Uterus (tissue), 4 donors: ENCODE measurements around the gene VAV3. TPM values are rescaled to one million over a fixed set of nuclear protein-coding genes. Genes with fewer than 3 reads are reported as not detected.

Experiments used
- DNase-seq, 2 donors: peaks; one replicate each; pipeline ENCODE4 v3.0.0-alpha.2; 2019 to 2020
- H3K27ac ChIP-seq, 2 donors: fragments of 200-600 bp; sonication (generic); 1 replicate in 1 of 2; 2 replicates in 1 of 2; pipeline ENCODE4 v1.5.1; 2016 to 2018
- H3K27me3 ChIP-seq, 2 donors: fragments of 200-600 bp; sonication (generic); one replicate each; pipeline ENCODE4 v1.5.1; 2018 to 2019; ENCODE audit warnings: control low read depth in 1 of 2
- H3K36me3 ChIP-seq, 2 donors: fragments of 200-600 bp; sonication (generic); one replicate each; pipeline ENCODE4 v1.5.1; 2019; ENCODE audit warnings: control low read depth in 1 of 2
- H3K4me1 ChIP-seq, 2 donors: fragments of 200-600 bp; sonication (generic); one replicate each; pipeline ENCODE4 v1.5.1; 2018 to 2019; ENCODE audit warnings: control low read depth in 1 of 2
- H3K4me3 ChIP-seq, 2 donors: fragments of 200-600 bp; sonication (generic); 1 replicate in 1 of 2; 2 replicates in 1 of 2; pipeline ENCODE4 v1.5.1; 2018 to 2019; ENCODE audit warnings: mild to moderate bottlenecking in 1 of 2
- H3K9me3 ChIP-seq, 2 donors: fragments of 200-600 bp; sonication (generic); one replicate each; pipeline ENCODE4 v1.5.1; 2019; ENCODE audit warnings: control low read depth in 1 of 2
- POLR2A ChIP-seq, 2 donors: fragments of 450-650 bp; IDR thresholded peaks; one replicate each; pipeline ENCODE4 v1.6.1; 2016; ENCODE audit warnings: antibody characterized with exemption in 2 of 2, mild to moderate bottlenecking in 1 of 2, moderate library complexity in 1 of 2
- intact Hi-C: fragments of 100-400 bp; cut with DNase I; formaldehyde crosslinking; loops from one replicate; pipeline ENCODE4 v1.15.1; 2023; ENCODE audit warnings: low total_unique reads
- total RNA-seq, 4 donors: library from RNA; depleted of rRNA in 3 of 4; stranded (reverse); fragments of >200 nt in 3 of 4; gene quantifications; one replicate each; pipeline versions ENCODE4 v1.1.0 to v1.2.4, GENCODE V29; 2014 to 2023
- TF ChIP-seq, protein P1 (sequence below), 4 experiments: fragments of 200-600 bp in 2 of 4; fragments of 450-650 bp in 2 of 4; sonication (generic) in 2 of 4; IDR thresholded peaks; one replicate each; pipeline ENCODE4 v1.5.1; 2016 to 2019; ENCODE audit warnings: antibody characterized with exemption in 4 of 4, mild to moderate bottlenecking in 2 of 4, moderate library complexity in 1 of 4
- donor health status: DM: yes; HTN: yes; CAD: no.

The VAV3 gene
- total RNA-seq, 4 donors from 2014 or later: 0.88 to 22.5 (median 8.6) TPM

- no peak for DNase-seq
- no peak for TF ChIP-seq POLR2A (IDR thresholded peaks at IDR 0.05)
- TF ChIP-seq, protein P1, sequence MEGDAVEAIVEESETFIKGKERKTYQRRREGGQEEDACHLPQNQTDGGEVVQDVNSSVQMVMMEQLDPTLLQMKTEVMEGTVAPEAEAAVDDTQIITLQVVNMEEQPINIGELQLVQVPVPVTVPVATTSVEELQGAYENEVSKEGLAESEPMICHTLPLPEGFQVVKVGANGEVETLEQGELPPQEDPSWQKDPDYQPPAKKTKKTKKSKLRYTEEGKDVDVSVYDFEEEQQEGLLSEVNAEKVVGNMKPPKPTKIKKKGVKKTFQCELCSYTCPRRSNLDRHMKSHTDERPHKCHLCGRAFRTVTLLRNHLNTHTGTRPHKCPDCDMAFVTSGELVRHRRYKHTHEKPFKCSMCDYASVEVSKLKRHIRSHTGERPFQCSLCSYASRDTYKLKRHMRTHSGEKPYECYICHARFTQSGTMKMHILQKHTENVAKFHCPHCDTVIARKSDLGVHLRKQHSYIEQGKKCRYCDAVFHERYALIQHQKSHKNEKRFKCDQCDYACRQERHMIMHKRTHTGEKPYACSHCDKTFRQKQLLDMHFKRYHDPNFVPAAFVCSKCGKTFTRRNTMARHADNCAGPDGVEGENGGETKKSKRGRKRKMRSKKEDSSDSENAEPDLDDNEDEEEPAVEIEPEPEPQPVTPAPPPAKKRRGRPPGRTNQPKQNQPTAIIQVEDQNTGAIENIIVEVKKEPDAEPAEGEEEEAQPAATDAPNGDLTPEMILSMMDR (IDR thresholded peaks at IDR 0.05): no peak
- no peak overlapping the region for H3K4me3 ChIP-seq
- intact Hi-C loops: no loop called here
- H3K27ac ChIP-seq: no peak overlapping the region
- H3K36me3 ChIP-seq: no peaks in the 10 kb centered on the region
- no peaks in the 10 kb centered on the region for H3K4me1 ChIP-seq
- no peaks in the 10 kb centered on the region for H3K9me3 ChIP-seq
- H3K27me3 ChIP-seq: no peaks in the 10 kb centered on the region
These were observed 415.7 kb downstream of the VAV3 start for GRCh38 chr1:107549152-107549810.

DNA sequence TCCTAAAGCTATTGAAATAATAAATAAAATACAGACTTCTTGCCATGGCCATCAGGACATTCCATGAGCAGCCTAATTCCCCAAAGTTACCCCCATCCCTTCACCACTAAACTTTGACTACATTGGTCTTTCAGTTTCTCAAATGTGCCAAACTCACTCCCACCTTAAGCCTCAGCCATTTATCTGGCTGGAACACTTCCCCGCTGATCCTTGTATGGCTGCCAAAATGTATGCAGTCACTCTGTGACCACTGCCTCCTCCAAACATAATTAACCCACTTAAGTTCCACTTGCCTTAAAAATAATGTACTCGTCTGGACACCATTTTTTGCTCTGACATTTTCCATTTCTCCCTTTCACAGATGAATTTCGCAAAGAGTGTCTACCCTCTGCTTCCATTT lies 416.7 kb downstream of the VAV3 start:
- no peak for DNase-seq
- H3K9me3 ChIP-seq: no peaks in the 10 kb centered on the region
- no peak overlapping the region for H3K4me3 ChIP-seq
- H3K27ac ChIP-seq: no peak overlapping the region
- H3K27me3 ChIP-seq: no peaks in the 10 kb centered on the region
- intact Hi-C loops: no loop called here
- no peaks in the 10 kb centered on the region for H3K4me1 ChIP-seq
- TF ChIP-seq, protein P1 (IDR thresholded peaks at IDR 0.05): no peak
- no peak for TF ChIP-seq POLR2A (IDR thresholded peaks at IDR 0.05)
- H3K36me3 ChIP-seq: no peaks in the 10 kb centered on the region

- Histone ChIP-seq H3K4me3 (no peak overlapping the region), H3K36me3 (no peaks in the 10 kb centered on the region), H3K27ac (no peak overlapping the region), H3K4me1 (no peaks in the 10 kb centered on the region), H3K9me3 (no peaks in the 10 kb centered on the region), H3K27me3 (no peaks in the 10 kb centered on the region)
- intact Hi-C loops: no loop called here
- TF ChIP-seq POLR2A (IDR thresholded peaks at IDR 0.05): no peak
- TF ChIP-seq, protein P1 (IDR thresholded peaks at IDR 0.05): no peak
- no peak for DNase-seq
These were observed 417.4 kb downstream of the VAV3 start for GRCh38 chr1:107547363-107548155.

DNA sequence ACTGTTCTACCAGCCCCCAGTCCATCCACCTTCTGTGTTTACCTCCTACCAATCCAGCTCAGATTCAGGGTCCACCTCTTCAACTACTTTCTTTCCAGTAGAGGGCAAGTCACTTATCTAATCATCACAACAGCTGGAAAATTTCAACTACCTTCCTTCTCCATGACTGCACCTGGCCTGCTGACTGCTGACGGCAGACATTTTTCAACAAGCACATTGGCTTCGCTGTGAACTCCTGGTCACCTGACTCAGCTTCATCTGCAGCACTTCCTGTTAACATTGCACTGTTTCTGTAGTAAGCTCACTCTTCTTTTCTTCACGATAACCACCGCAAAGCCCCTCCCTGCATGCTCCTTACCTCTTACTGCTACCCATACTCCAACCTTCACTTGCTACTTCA lies 418.4 kb downstream of the VAV3 start:
- Histone ChIP-seq H3K36me3 (no peaks in the 10 kb centered on the region), H3K9me3 (no peaks in the 10 kb centered on the region), H3K4me1 (no peaks in the 10 kb centered on the region), H3K27ac (no peak overlapping the region), H3K4me3 (no peak overlapping the region), H3K27me3 (no peaks in the 10 kb centered on the region)
- no peak for DNase-seq
- no peak for TF ChIP-seq POLR2A (IDR thresholded peaks at IDR 0.05)
- TF ChIP-seq, protein P1 (IDR thresholded peaks at IDR 0.05): no peak
- intact Hi-C loops: no loop called here

GRCh38 chr1:107545879-107546278 lies 419.1 kb downstream of the VAV3 start:
- no peak overlapping the region for H3K27ac ChIP-seq
- H3K9me3 ChIP-seq: no peaks in the 10 kb centered on the region
- no peak overlapping the region for H3K4me3 ChIP-seq
- H3K4me1 ChIP-seq: no peaks in the 10 kb centered on the region
- no peaks in the 10 kb centered on the region for H3K27me3 ChIP-seq
- no peaks in the 10 kb centered on the region for H3K36me3 ChIP-seq
- DNase-seq: no peak
- intact Hi-C loops: no loop called here
- no peak for TF ChIP-seq POLR2A (IDR thresholded peaks at IDR 0.05)
- TF ChIP-seq, protein P1 (IDR thresholded peaks at IDR 0.05): no peak
